HS-27A (cell line): Measurements from ENCODE around the gene PSMD11.
A peak's percentile ranks its signal among the peaks of the same experiment; 100 is the strongest.

Source experiments
- DNase-seq: peaks from one replicate; pipeline ENCODE4 v3.0.0-alpha.2; 2012; ENCODE audit warnings: low read depth, missing footprints

PSMD11 gene

GRCh38 chr17:32490101-32490482 is 45.8 kb downstream of the PSMD11 start:
- no peak for DNase-seq

- DNase-seq = no peak
Observed at GRCh38 chr17:32491371-32492263, 47.3 kb downstream of the PSMD11 start.

- DNase-seq = no peak
Observed at GRCh38 chr17:32492264-32492589, 47.9 kb downstream of the PSMD11 start.

GRCh38 chr17:32492648-32493289 is 48.5 kb downstream of the PSMD11 start:
- DNase-seq = no peak

- DNase-seq = no peak
Observed at GRCh38 chr17:32493571-32493970, 49.3 kb downstream of the PSMD11 start.

GRCh38 chr17:32493976-32494513 is 49.7 kb downstream of the PSMD11 start:
- no peak for DNase-seq

GRCh38 chr17:32494621-32495358 is 50.5 kb downstream of the PSMD11 start:
- DNase-seq = no peak

- DNase-seq = no peak
Observed at GRCh38 chr17:32495359-32496231, 51.3 kb downstream of the PSMD11 start.

GRCh38 chr17:32496395-32497073 is 52.2 kb downstream of the PSMD11 start:
- DNase-seq = peak; percentile 86

- no peak for DNase-seq
Observed at GRCh38 chr17:32497431-32498205, 53.3 kb downstream of the PSMD11 start.

GRCh38 chr17:32498391-32498790 is 54.1 kb downstream of the PSMD11 start:
- DNase-seq = no peak

- DNase-seq = no peak
Observed at GRCh38 chr17:32502013-32502412, 57.7 kb downstream of the PSMD11 start.

GRCh38 chr17:32502710-32503109 is 58.4 kb downstream of the PSMD11 start:
- DNase-seq = no peak

- no peak for DNase-seq
Observed at GRCh38 chr17:32503251-32504165, 59.2 kb downstream of the PSMD11 start.

- no peak for DNase-seq
Observed at GRCh38 chr17:32504166-32504990, 60.1 kb downstream of the PSMD11 start.

GRCh38 chr17:32508926-32509325 is 64.6 kb downstream of the PSMD11 start:
- no peak for DNase-seq

GRCh38 chr17:32510466-32510865 is 66.2 kb downstream of the PSMD11 start:
- no peak for DNase-seq

- DNase-seq = no peak
Observed at GRCh38 chr17:32512328-32512727, 68.0 kb downstream of the PSMD11 start.
